Endothelial cell of umbilical vein (primary cell): ENCODE results near the gene KCTD5. TPM values are rescaled to one million over a fixed set of nuclear protein-coding genes. Genes with fewer than 3 reads are reported as not detected.

Experiments used
- BruUV-seq: library from RNA; stranded (reverse); fragments of 400-500 nt; replicated peaks from 2 replicates; lab custom pipeline; 2021; lab: Mats Ljungman, UMichigan
- CTCF ChIA-PET: fragments of 300-600, 350-600 bp; sonication (Branson Sonifier 250); formaldehyde crosslinking; loops from one replicate; lab custom pipeline; 2021; ENCODE audit warnings: antibody characterized with exemption, inconsistent platforms; lab: Charles Lee
- POLR2A ChIA-PET: fragments of 300-600, 350-600 bp; sonication (Branson Sonifier 250); formaldehyde crosslinking; loops from one replicate; lab custom pipeline; 2021; ENCODE audit warnings: antibody characterized with exemption, inconsistent platforms; lab: Charles Lee
- DNase-seq: peaks from one replicate; pipeline ENCODE4 v3.0.0-alpha.2; 2011; ENCODE audit warnings: low read depth, low spot score
- FAIRE-seq: peaks from 2 replicates; lab custom pipeline; 2011; peaks lifted over from hg19 to GRCh38; lab: Jason Lieb, UNC
- H2AFZ ChIP-seq: 2 replicates; pipeline ENCODE4 v1.6.0; 2012; ENCODE audit warnings: low read depth, low read length, control low read depth, inconsistent platforms
- H3K27ac ChIP-seq: 2 replicates; pipeline ENCODE4 v1.5.1; 2011; ENCODE audit warnings: low read depth, mild to moderate bottlenecking, control low read depth, low read length, moderate library complexity; ENCODE audit not compliant: insufficient read depth
- H3K27me3 ChIP-seq, 2 experiments: 2 replicates each; pipeline versions ENCODE4 v1.6.0 to v1.6.1; 2011; ENCODE audit warnings: low read length in 2 of 2, mixed read lengths in 1 of 2; ENCODE audit not compliant: control insufficient read depth in 2 of 2, insufficient read depth in 2 of 2
- H3K36me3 ChIP-seq, 2 experiments: 2 replicates in 1 of 2; 3 replicates in 1 of 2; pipeline ENCODE4 v1.5.1; 2011; ENCODE audit warnings: low read length in 2 of 2, mild to moderate bottlenecking in 1 of 2, moderate library complexity in 1 of 2; ENCODE audit not compliant: control insufficient read depth in 2 of 2, insufficient read depth in 2 of 2; ENCODE audit errors: extremely low read depth in 1 of 2
- H3K4me1 ChIP-seq: 3 replicates; pipeline ENCODE4 v1.5.1; 2011; ENCODE audit warnings: mild to moderate bottlenecking, low read length; ENCODE audit not compliant: control insufficient read depth, insufficient read depth; ENCODE audit errors: extremely low read depth
- H3K4me2 ChIP-seq: 2 replicates; pipeline ENCODE4 v1.6.1; 2011; ENCODE audit warnings: low read length, control low read depth, mixed read lengths; ENCODE audit not compliant: insufficient read depth
- H3K4me3 ChIP-seq, 3 experiments: fragments of 200-600 bp in 1 of 3; sonication (generic), shearing (Covaris generic) in 1 of 3; replicated peaks in 1 of 3; 2 replicates each; pipeline ENCODE4 v1.5.1; 2011 to 2016; ENCODE audit warnings: control low read depth in 3 of 3, low read length in 3 of 3, mild to moderate bottlenecking in 2 of 3, inconsistent platforms in 1 of 3, low read depth in 1 of 3, moderate library complexity in 1 of 3; ENCODE audit not compliant: insufficient read depth in 1 of 3
- H3K79me2 ChIP-seq: 2 replicates; pipeline ENCODE4 v1.6.0; 2012; ENCODE audit warnings: low read length, inconsistent platforms; ENCODE audit not compliant: control insufficient read depth, insufficient read depth
- H3K9ac ChIP-seq: replicated peaks from 2 replicates; pipeline ENCODE3; 2011; ENCODE audit warnings: low read length, control low read depth; ENCODE audit not compliant: insufficient read depth; ENCODE audit errors: extremely low read depth
- H3K9me1 ChIP-seq: replicated peaks from 3 replicates; pipeline ENCODE4 v1.6.0; 2011; ENCODE audit warnings: mild to moderate bottlenecking, low read length; ENCODE audit not compliant: control insufficient read depth, insufficient read depth; ENCODE audit errors: extremely low read depth
- H3K9me3 ChIP-seq: replicated peaks from 2 replicates; pipeline ENCODE4 v1.5.1; 2012; ENCODE audit warnings: low read length, inconsistent platforms; ENCODE audit not compliant: control insufficient read depth, insufficient read depth
- H4K20me1 ChIP-seq: replicated peaks from 2 replicates; pipeline ENCODE3; 2011; ENCODE audit warnings: mild to moderate bottlenecking, low read length; ENCODE audit not compliant: control insufficient read depth, insufficient read depth; ENCODE audit errors: extremely low read depth
- EZH2 ChIP-seq: IDR thresholded peaks from 2 replicates; pipeline ENCODE4 v1.6.1; 2012; ENCODE audit warnings: borderline replicate concordance, low read depth, mild to moderate bottlenecking, moderate library complexity, low read length, inconsistent platforms; ENCODE audit not compliant: severe bottlenecking
- FOS ChIP-seq: IDR thresholded peaks from 2 replicates; pipeline ENCODE4 v1.6.1; 2011; ENCODE audit warnings: mild to moderate bottlenecking, low read length, moderate library complexity, borderline replicate concordance; ENCODE audit not compliant: insufficient read depth
- GATA2 ChIP-seq: IDR thresholded peaks from 2 replicates; pipeline ENCODE4 v1.7.0; 2011; ENCODE audit warnings: low read depth, mild to moderate bottlenecking, moderate library complexity, mixed read lengths, low read length; ENCODE audit not compliant: insufficient read length, insufficient read depth
- JUN ChIP-seq: IDR thresholded peaks from 2 replicates; pipeline ENCODE4 v1.6.1; 2011; ENCODE audit warnings: borderline replicate concordance, low read depth; ENCODE audit not compliant: insufficient read length, insufficient read depth
- MYC ChIP-seq: IDR thresholded peaks from one replicate; pipeline ENCODE4 v1.6.1; 2011; ENCODE audit warnings: mild to moderate bottlenecking, low read depth, low read length
- POLR2A ChIP-seq: IDR thresholded peaks from 2 replicates; pipeline ENCODE4 v1.6.1; 2012; ENCODE audit warnings: low read depth, mild to moderate bottlenecking, control low read depth, low read length
- POLR2AphosphoS5 ChIP-seq: IDR thresholded peaks from 2 replicates; pipeline ENCODE4 v1.6.1; 2012; ENCODE audit warnings: low read depth, mild to moderate bottlenecking, control low read depth, low read length, moderate library complexity; ENCODE audit not compliant: insufficient read depth
- dilution Hi-C: fragments of 300-500 bp; cut with MboI; formaldehyde crosslinking; loops from one replicate; pipeline ENCODE4 v1.15.0; 2019; ENCODE audit warnings: low sequenced_read_pairs; ENCODE audit not compliant: extremely low pct_ligation_motif_present
- intact Hi-C: fragments of 100-400 bp; cut with micrococcal nuclease; formaldehyde crosslinking; loops from one replicate; pipeline ENCODE4 v1.10.0; 2022
- polyA plus RNA-seq, 4 experiments: library from polyadenylated mRNA; depleted of rRNA in 3 of 4; stranded (reverse) in 3 of 4; unstranded in 1 of 4; fragments of >200 nt; gene quantifications; 2 replicates each; pipeline versions ENCODE4 v1.2.1 to v1.2.3, GENCODE V29; 2011 to 2012; ENCODE audit warnings: missing spikeins in 1 of 4
- total RNA-seq: library from RNA; stranded (reverse); gene quantifications from 2 replicates; pipeline ENCODE4 v1.2.3, GENCODE V29; 2021
- TF ChIP-seq, protein P1 (sequence below), 2 donors: IDR thresholded peaks; 1 replicate in 1 of 2; 2 replicates in 1 of 2; pipeline ENCODE4 v1.5.1; 2011; ENCODE audit warnings: low read length in 2 of 2, mild to moderate bottlenecking in 2 of 2, moderate library complexity in 2 of 2, control low read depth in 1 of 2, inconsistent platforms in 1 of 2, low read depth in 1 of 2; ENCODE audit not compliant: insufficient read depth in 1 of 2; ENCODE audit errors: extremely low read depth in 1 of 2
- TF ChIP-seq, protein P2 (sequence below): IDR thresholded peaks from 2 replicates; pipeline ENCODE4 v1.6.1; 2011; ENCODE audit not compliant: insufficient read depth, insufficient read length

Gene KCTD5
- total and polyA plus RNA-seq, 2 donors (not counting 3 experiments of a cell fraction or from before 2014, with no cell fraction given): 32.2 to 42.0 TPM

DNA sequence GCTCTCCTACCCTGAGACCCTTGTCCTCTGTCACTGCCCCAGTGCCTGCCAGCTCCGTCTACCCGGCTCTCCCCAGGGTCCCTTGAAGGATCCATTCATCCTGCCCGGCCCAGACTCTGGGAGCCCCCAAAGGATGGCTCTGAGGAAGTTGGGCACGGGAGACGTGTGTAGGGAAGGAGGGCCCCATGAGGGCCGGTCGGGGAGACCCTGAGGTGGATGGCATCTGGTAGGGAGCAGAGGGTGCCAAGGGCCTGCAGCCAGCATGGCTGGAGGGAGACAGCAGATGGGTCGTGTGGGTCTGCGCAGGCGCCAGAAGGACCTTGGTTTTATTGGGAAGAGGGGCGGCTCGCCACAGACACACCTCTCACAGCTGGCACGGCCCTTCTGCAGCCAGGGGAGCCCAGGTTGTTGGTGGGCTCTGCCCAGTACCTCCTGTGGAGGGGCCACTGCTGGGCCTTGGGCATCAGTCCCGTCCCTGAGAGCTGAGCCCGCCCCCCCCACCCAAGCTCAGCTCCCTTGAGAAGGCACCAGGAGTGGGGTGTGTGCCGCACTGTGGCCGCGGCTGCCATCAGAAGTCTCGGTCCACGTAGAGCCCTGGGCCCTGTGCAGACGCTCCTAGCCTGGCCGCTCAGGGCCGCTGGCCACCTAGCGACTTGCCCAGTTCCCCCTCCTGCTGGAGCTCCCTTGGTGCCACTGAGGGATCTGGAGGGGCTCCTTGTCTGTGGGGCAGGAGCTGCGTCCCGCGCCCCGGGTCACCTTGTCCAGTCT is 16.0 kb downstream of the KCTD5 start:
- FAIRE-seq (no peak), DNase-seq (no peak)
- Histone ChIP-seq H3K9me1 (no peaks in the 10 kb centered on the region), H3K4me3 (no peak overlapping the region), H2AFZ (no peak overlapping the region), H3K79me2 (peaks cover 2% of the 10 kb centered on the region), H3K4me2 (no peak overlapping the region), H3K27me3 (no peaks in the 10 kb centered on the region), H3K4me1 (no peaks in the 10 kb centered on the region), H3K36me3 (peaks cover 5 to 49% of the 10 kb centered on the region in 2 experiments), H3K9ac (no peak overlapping the region), H3K27ac (no peak overlapping the region), H3K9me3 (no peaks in the 10 kb centered on the region), H4K20me1 (no peaks in the 10 kb centered on the region)
- TF ChIP-seq GATA2: no peak
- no peak for TF ChIP-seq EZH2
- no peak for TF ChIP-seq POLR2A
- TF ChIP-seq, protein P1, sequence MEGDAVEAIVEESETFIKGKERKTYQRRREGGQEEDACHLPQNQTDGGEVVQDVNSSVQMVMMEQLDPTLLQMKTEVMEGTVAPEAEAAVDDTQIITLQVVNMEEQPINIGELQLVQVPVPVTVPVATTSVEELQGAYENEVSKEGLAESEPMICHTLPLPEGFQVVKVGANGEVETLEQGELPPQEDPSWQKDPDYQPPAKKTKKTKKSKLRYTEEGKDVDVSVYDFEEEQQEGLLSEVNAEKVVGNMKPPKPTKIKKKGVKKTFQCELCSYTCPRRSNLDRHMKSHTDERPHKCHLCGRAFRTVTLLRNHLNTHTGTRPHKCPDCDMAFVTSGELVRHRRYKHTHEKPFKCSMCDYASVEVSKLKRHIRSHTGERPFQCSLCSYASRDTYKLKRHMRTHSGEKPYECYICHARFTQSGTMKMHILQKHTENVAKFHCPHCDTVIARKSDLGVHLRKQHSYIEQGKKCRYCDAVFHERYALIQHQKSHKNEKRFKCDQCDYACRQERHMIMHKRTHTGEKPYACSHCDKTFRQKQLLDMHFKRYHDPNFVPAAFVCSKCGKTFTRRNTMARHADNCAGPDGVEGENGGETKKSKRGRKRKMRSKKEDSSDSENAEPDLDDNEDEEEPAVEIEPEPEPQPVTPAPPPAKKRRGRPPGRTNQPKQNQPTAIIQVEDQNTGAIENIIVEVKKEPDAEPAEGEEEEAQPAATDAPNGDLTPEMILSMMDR (IDR thresholded peaks at IDR 0.05; ENCODE audit: extremely low read depth in 1 of 2, insufficient read depth in 1 of 2, low read depth in 1 of 2, low read length in 2 of 2): no peak
- TF ChIP-seq JUN: no peak
- no peak for TF ChIP-seq POLR2AphosphoS5
- TF ChIP-seq FOS: no peak
- TF ChIP-seq MYC: no peak
- TF ChIP-seq, protein P2, sequence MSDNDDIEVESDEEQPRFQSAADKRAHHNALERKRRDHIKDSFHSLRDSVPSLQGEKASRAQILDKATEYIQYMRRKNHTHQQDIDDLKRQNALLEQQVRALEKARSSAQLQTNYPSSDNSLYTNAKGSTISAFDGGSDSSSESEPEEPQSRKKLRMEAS: no peak
- POLR2A ChIA-PET: no interaction called here
- BruUV-seq: no TSS peak
- CTCF ChIA-PET: interaction anchor here (1.3 kb wide), 1 partner anchor 19 kb away, joined by 3 read pairs; no protein-coding TSS in a partner anchor
- dilution Hi-C loops: no loop called here
- intact Hi-C loops: no loop called here
